DMS 273 (cell line): ENCODE results near the gene TDRD3.
A peak's percentile ranks its signal among the peaks of the same experiment; 100 is the strongest.

Experiments
- DNase-seq: peaks from one replicate; lab custom pipeline; 2025; ENCODE audit not compliant: unreplicated experiment; lab: John Stamatoyannopoulos, UW

The TDRD3 gene

GRCh38 chr13:60448907-60449510, 52.0 kb downstream of the TDRD3 start:
- DNase-seq = peak; percentile 56

GRCh38 chr13:60453490-60453889, 56.5 kb downstream of the TDRD3 start:
- DNase-seq = no peak

- DNase-seq = no peak
Observed at GRCh38 chr13:60454425-60454824, 57.4 kb downstream of the TDRD3 start.

GRCh38 chr13:60463787-60464186, 66.8 kb downstream of the TDRD3 start:
- no peak for DNase-seq

- DNase-seq = no peak
Observed at GRCh38 chr13:60467098-60467497, 70.1 kb downstream of the TDRD3 start.

DNA sequence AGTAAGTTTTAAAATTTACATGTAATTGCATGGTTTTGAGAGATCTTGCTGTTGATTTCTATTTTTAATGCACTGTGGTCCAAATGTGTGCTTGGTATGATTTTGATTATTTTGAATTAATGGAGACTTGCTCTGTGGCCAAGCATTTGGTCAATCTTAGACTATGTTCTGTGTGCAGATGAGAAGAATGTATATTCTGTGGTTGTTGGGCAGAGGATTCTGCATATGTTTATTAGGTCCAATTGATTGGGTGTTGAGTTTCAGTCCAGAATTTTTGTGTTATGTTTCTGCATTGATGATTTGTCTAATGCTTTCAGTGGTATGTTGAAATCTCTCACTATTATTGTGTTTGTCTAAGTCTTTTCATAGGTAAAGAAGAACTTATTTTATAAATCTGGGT, 82.3 kb downstream of the TDRD3 start:
- no peak for DNase-seq

DNA sequence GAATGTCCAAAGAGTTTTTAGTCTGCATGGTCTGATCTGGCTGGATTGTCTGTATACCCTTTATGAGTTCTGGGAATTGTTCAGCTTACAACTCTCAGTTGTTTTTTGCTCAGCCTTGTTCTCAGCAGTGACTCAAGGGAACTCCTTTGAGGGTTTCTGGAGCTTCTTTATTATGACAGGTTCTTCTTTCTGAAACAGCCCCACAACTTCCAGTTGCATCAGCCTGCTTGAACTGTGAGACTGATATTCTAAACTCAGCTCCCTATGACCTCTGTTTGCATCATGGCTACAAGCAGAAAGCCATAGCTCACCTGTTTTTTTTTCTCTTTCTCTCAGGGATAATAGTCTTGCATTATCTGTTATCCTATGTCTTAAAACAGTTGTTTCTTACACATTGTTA, 85.0 kb downstream of the TDRD3 start:
- no peak for DNase-seq

DNA sequence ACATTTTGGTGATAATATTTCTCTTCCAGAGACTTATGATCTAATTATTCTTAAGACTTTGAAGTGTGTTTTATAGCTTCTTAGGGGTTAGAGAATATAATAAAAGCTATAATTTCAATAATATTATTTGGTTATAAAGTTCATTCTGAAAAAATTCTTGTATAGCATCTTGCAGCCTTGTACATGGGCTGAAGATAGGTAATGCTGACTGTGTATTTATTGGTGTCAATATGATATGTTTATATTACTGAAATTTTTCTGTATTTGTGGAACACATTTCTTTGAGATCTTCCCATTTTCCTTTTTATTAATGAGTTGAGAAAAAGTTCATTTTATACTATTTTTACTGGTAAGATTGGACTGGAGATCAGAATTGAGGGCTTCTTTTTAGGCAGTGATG, 87.8 kb downstream of the TDRD3 start:
- DNase-seq = no peak

- DNase-seq = no peak
Observed at GRCh38 chr13:60491531-60491930, 94.5 kb downstream of the TDRD3 start.

DNA sequence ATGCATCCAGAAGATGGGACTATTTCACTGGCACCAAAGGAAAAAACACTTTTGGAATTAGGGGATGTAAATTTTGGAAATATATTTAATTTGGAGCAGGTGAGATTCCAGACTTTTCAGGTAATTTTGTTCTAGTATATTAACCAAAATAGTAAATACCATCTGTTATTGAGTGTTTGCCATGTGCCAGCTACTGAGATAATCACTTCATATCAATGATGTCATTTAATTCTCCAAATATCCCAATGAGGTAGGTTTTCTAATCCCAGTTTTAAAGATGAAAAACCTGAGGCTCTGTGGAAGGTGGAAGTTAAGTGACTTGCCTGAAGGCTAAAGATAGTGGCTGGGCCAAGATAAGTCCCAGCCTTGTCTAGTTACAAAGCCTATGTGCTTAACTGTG, 95.2 kb downstream of the TDRD3 start:
- no peak for DNase-seq

DNA sequence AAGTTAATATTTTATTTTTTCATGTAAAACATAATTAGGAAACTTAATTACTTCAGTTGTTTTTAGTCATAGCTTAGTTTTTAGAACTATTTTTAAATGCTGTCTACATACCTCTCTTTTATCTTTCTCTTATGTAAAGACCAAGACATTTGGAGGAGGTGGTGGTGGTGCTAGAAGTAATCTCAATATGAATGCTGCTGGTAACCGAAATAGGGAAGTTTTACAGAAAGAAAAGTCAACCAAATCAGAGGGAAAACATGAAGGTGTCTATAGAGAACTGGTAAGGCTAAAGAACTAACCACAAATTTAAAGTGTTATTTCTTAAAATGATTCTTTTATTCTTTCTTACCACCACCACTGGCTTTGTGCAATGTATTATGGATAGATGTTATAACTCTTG, 97.3 kb downstream of the TDRD3 start:
- DNase-seq = no peak

DNA sequence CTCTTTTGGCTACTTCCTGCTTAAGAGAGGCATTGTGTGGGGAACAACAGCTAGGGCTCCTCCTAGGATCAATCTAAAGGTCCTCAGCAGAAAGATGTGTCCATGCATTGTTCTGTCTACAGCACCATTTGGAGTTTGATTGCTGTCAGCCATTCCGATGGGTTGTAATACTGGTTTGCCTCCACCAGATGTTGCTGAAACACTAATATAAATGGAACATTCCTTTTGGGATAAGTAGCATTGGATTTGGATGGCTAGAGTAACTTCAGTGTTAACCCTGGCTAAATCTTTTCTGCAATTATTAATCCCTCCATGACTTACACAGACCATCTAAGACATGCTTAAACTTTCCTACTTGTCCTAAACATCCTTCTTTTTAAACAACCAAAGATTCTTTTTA, 104.2 kb downstream of the TDRD3 start:
- DNase-seq = no peak

DNA sequence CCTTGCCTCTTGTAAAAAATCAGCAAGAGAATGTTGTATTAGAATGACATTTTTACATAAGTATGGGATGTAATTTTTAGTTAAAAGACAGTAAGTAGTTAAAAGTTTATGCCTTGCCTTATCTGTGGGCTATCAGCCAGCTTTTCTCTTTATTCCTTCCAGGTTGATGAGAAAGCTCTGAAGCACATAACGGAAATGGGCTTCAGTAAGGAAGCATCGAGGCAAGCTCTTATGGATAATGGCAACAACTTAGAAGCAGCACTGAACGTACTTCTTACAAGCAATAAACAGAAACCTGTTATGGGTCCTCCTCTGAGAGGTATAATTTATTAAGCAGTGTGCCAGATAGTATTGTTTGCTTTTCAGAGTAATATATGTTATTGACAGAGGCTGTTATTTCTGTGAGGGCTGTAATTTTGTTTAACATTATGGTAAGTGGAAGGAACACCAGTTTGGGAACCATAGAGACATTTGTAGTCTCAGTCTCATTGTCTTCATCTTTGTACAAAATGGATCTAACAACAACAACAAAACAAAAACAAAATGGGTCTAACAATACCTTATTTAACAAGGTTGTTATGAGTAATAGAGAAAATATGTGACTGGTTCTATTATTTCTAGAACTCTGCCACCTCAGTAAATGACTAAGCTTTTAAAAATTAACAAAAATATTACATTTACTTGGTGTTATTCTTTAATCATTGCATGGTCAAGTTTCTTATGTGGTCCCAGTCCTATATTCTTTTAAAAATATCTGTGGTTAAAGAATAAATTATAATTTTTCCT, 112.8 kb downstream of the TDRD3 start:
- no peak for DNase-seq

DNA sequence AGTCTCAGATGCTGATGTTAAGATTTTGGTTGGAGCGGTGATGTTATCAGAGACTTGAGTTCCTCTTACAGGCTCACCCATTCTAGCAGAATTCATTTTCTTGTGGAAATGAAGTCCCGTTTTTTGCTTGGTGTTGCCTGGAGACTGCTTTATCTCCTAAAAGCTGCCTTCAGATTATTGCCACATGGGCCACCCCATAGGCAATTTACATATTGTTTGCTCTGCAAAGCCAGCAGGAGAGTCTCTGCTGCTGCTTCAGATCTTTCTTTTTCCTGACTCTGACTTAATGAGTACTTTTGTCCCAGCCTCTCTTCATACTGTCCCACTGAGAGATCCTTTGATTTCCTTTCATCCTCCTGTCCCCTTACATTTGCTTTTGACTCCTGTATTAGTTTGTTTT, 114.6 kb downstream of the TDRD3 start:
- DNase-seq = no peak

DNA sequence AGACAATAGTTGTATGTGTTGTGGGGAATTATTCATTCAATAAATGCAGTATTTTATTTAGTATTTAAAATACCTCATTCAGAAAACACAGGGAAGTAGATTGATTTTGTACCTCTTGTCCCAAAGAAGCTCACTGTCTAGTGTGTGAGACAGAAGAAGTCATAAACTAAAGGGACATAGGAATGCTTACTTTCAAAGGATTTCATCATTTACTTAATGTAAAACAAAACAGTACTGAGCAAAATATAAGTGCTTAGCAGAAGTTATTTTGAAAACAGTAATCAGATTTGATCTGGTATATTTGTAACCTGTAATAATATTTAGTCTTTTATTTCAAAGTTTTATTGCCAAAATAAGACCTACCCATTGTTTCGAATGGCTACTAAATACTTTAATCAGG, 117.9 kb downstream of the TDRD3 start:
- no peak for DNase-seq

GRCh38 chr13:60519496-60519895, 122.5 kb downstream of the TDRD3 start:
- DNase-seq = no peak

DNA sequence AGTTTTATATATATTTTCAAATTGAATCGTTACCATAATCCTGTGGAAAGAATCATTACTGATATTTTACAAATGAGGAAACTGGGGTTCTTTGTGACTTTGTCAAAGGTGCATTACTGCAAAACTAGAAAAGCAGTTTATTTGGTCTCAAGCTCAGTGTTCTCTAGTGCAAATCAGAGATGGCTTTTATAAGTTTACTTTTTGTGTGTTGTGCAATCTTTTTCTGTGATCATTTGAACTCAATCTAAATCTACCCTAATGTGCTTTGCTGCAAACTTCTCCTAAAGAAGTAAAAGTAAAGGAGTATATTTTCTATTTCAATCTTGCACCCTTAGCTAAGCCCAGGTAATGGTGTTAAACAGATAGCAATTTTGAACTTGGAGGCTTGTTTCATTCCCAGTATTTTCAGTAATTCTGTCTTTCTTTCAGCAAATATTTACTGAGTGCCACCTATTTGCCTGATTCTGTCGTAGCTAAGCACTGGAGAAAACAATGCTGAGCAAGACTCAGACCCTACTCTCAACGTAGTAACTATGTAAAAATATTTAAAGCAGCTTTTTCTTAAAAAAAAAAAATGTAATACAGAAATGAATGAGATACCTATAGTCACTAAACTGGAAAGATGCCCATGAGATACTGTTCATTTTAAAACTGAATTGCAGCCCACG, 124.0 kb downstream of the TDRD3 start:
- no peak for DNase-seq

DNA sequence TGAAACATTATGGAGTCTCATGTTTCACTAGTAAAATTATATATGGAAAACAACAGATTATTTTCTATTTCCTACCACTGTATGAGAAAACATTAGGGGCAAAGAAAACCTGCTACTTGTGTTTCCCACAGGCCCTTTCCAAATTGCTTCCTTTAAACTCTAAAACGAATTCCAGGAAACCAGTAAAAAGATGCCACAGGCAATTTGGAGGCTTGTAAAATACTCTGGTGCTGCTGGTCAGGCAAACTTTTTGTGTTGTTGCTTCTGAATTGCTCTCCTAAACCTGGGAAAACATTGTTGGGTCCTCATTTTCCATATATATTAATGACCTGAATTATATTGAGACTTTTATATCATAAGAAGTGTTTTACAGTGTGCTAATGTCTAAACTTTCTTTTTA, 141.5 kb downstream of the TDRD3 start:
- no peak for DNase-seq

DNA sequence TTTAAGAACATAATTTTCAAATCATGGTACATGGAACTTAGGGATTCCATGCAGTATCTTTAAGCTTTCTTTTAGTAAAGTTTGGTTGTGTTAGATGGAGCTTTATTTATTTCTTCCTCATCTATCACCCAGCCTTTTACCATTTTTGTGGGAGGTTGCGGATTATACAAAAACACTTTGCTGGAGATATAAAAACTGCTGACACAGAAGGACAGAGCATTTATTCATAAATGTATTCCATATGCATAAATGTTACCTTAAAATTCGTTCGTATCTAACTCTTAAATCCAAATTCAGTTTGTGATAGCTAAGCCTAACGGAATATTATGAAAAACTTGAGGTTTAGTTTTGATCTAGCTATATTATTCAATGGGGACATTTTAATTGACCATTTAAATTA, 143.3 kb downstream of the TDRD3 start:
- no peak for DNase-seq

DNA sequence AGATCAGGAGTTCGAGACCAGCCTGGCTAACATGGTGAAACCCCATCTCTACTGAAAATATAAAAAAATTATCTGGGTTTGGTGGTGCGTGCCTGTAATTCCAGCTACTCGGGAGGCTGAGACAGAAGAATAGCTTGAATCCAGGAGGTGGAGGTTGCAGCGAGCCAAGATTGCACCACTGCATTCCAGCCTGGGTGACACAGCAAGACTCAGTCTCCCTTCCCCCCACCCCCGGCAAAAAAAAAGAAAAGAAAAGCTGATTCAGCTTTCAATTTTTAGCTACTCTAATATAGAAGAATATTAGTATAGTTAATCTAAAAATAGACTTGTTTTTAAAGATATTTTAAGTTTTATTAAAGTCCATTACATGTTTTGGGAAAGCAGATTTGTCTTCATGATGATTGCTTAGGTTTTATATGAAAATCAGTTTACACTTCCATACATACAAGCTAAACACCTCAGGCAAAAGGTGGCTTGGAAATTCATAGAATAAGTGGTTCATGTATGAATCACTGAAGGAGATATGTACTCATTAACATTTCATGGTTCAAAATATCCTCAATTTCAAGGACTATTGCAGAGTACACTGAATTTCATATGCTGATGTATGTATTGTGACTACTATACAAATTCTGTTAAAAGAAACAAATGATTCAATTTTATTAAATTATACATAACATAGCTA, 165.2 kb downstream of the TDRD3 start:
- no peak for DNase-seq

DNA sequence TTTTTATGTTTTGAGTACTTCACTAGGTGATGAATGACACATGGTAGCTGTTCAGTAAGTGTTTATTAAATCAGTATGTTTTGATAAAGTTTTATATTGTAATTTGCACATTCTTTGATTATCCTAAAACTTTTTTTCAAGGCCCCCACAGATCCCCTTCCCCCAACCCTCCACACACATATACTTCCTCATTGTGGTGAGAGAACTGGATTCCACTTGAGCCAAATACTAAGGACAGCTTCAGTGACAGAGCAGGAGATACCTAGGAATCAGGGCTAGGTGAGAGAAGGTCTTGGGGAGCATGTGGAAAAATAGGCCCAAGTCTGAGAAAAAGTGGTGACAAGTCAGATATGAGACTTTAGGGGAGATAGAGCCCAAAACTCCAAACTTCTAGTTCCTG, 174.6 kb downstream of the TDRD3 start:
- DNase-seq = no peak
